GM12891 (cell line): Measurements from ENCODE around the gene VSIG10.

Source experiments
- DNase-seq: peaks from one replicate; pipeline ENCODE4 v3.0.0; 2011; ENCODE audit warnings: low spot score; ENCODE audit not compliant: insufficient read length
- FAIRE-seq: peaks from 2 replicates; lab custom pipeline; 2011; peaks lifted over from hg19 to GRCh38; lab: Jason Lieb, UNC
- PAX5 ChIP-seq: IDR thresholded peaks from 2 replicates; pipeline ENCODE4 v1.6.1; 2011; ENCODE audit warnings: low read length, moderate library complexity, mild to moderate bottlenecking; ENCODE audit not compliant: insufficient read depth, severe bottlenecking
- POLR2A ChIP-seq: IDR thresholded peaks from 2 replicates; pipeline ENCODE4 v1.6.1; 2011; ENCODE audit warnings: low read depth, low read length, control low read depth
- POLR2AphosphoS5 ChIP-seq: IDR thresholded peaks from 2 replicates; pipeline ENCODE4 v1.6.1; 2011; ENCODE audit warnings: low read depth, low read length, control low read depth
- POU2F2 ChIP-seq: IDR thresholded peaks from 2 replicates; pipeline ENCODE4 v1.6.1; 2011; ENCODE audit warnings: low read depth, mild to moderate bottlenecking, control low read depth, low read length, moderate library complexity
- SPI1 ChIP-seq: IDR thresholded peaks from 2 replicates; pipeline ENCODE4 v1.6.1; 2011; ENCODE audit warnings: low read depth, low read length, control low read depth
- TAF1 ChIP-seq: IDR thresholded peaks from 2 replicates; pipeline ENCODE4 v1.6.1; 2011; ENCODE audit warnings: low read depth, low read length, control low read depth

Gene VSIG10

DNA sequence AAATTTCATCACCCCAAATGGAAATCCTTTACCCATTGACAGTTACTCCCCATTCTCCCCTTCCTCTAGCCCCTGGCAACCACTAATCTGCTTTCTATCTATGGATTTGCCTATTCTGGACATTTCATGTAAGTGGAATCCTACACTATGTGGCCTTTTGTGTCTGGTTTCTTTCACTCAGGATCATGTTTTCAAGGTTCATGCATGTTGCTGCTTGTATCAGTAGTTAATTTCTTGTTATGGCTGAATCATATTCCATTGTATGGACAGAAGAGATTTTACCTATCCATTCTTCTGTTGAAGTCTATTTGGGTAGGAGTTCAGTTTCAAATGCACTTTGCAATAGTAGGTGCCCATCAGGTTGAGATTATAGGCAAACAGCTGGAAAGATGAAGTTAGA lies 85.9 kb downstream of the VSIG10 start:
- no peak for TF ChIP-seq POU2F2
- DNase-seq, result no peak
- FAIRE-seq, result no peak

DNA sequence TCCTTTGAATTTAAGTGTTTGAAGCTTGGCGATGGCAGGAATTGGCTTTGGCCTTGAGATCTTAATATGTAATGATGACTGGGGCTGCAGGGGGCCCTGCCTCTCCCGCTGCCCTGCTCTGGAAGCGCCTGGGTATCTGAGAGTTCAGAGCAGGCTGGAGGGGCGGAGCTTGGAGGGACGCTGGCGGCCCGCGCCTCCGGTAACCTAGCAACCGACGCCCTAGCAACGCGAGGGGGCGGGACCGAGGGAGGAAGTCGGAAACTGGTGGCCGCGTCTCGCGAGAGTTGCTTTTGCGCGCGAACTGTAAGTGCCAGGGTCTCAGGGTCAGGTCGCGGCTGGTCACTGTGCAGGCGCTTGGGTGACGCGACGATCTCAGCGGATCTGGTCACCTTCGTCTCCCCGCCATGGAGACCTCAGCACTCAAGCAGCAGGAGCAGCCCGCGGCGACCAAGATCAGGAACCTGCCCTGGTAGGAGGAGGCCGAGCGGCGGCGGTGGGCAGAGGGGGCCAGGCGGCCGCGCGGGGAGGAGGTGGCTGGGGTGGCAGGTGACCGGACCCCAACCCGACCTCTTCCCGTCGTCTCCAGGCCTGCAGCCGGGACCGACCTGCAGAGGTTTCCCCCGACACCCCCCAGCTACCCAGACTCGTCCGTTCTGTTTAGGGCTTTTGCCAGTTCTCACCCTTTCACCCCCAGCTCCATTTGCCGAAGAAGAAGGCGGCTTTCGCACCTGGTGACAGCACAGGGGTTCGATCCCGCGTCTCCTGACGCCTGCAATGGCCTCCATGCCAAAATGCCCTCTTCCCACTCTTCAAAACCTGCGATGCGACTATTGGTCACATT lies 87.2 kb downstream of the VSIG10 start, which contains the start of gene RFC5:
Gene RFC5, plus strand, starts transcription at position 280 of the 841 bp plus-strand sequence. Its CDS starts 125 bp downstream, at position 405.
- DNase-seq (peak; percentile 95), FAIRE-seq (peak; percentile 97)
- TF ChIP-seq POLR2A (peak; percentile 78), POLR2AphosphoS5 (peak; percentile 83), TAF1 (peak; percentile 66), POU2F2 (no peak), PAX5 (no peak), SPI1 (peak; percentile 90)

DNA sequence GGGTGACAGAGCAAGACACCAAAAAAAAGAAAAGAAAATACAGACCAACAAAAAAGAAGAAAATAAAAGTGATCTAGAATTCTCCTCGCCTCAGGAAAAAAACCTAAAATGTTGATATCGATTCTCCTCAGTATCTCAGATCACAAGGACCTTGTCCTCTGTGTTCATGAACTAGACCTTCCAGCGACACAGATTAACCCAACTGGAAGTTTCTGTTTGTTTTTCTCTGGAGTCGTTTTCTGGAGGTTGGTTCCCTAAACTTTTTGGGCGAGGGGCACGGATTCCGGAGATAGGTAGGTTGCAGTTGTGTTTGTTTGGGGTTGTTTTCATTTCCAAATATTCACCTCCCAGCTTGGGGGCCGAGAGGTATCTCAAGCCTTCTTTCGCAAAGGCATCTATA lies 87.9 kb downstream of the VSIG10 start:
- DNase-seq, result no peak
- FAIRE-seq, result no peak
- TF ChIP-seq POLR2A, result no peak
- no peak for TF ChIP-seq POU2F2
- TF ChIP-seq POLR2AphosphoS5, result no peak
- TF ChIP-seq PAX5, result no peak
- TF ChIP-seq SPI1, result no peak
- no peak for TF ChIP-seq TAF1

DNA sequence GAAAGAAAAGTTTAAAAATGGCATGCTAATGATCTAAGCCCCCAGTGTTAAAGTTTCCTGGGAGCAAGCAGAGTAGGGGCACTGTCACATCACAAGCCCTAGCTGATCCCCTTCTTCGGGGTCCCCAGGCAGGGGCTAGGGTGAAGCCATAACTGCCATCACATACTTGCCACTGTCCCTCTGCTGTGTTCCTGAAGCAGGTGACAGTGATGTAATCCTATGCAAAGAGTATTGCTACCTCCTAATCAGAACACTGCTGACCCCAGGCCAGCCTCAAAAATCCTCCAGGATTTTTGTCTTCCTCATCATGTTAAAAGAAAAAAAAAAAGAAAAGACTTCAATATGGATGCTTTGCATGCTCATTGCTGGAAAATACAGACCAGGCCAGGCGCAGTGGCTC lies 88.5 kb downstream of the VSIG10 start:
- no peak for DNase-seq
- TF ChIP-seq POLR2A, result no peak
- no peak for TF ChIP-seq PAX5
- TF ChIP-seq POLR2AphosphoS5, result no peak
- TF ChIP-seq POU2F2, result no peak
- TF ChIP-seq TAF1, result no peak
- no peak for TF ChIP-seq SPI1

More for the DNA sequence above, 88.5 kb downstream of the VSIG10 start:
- FAIRE-seq, result no peak
